ENCODE measurements around the gene PAX7. TPM values are rescaled to one million over a fixed set of nuclear protein-coding genes. Genes with fewer than 3 reads are reported as not detected.

Gene PAX7
- total RNA-seq, 4 donors from 2014 or later: not detected

GRCh38 chr1:18686540-18686939 is 55.9 kb downstream of the PAX7 start:
- TF ChIP-seq CTCF (IDR thresholded peaks at IDR 0.05; ENCODE audit: low read depth): no peak

- TF ChIP-seq CTCF (IDR thresholded peaks at IDR 0.05; ENCODE audit: low read depth): no peak
Measured at GRCh38 chr1:18687273-18687672, 56.6 kb downstream of the PAX7 start.

- no peak for TF ChIP-seq CTCF (IDR thresholded peaks at IDR 0.05; ENCODE audit: low read depth)
Measured at GRCh38 chr1:18691648-18692047, 61.0 kb downstream of the PAX7 start.

GRCh38 chr1:18693256-18694098 is 62.8 kb downstream of the PAX7 start:
- no peak for TF ChIP-seq CTCF (IDR thresholded peaks at IDR 0.05; ENCODE audit: low read depth)

- no peak for TF ChIP-seq CTCF (IDR thresholded peaks at IDR 0.05; ENCODE audit: low read depth)
Measured at GRCh38 chr1:18697541-18697940, 66.9 kb downstream of the PAX7 start.

GRCh38 chr1:18700530-18700929 is 69.9 kb downstream of the PAX7 start:
- no peak for TF ChIP-seq CTCF (IDR thresholded peaks at IDR 0.05; ENCODE audit: low read depth)

- no peak for TF ChIP-seq CTCF (IDR thresholded peaks at IDR 0.05; ENCODE audit: low read depth)
Measured at GRCh38 chr1:18701183-18701582, 70.5 kb downstream of the PAX7 start.
